ENCODE data around the gene FKBP7. TPM values are rescaled to one million over a fixed set of nuclear protein-coding genes. Genes with fewer than 3 reads are reported as not detected.

The FKBP7 gene
- total RNA-seq, 2 experiments from 2014 or later = 2.8 to 2.9 TPM

DNA sequence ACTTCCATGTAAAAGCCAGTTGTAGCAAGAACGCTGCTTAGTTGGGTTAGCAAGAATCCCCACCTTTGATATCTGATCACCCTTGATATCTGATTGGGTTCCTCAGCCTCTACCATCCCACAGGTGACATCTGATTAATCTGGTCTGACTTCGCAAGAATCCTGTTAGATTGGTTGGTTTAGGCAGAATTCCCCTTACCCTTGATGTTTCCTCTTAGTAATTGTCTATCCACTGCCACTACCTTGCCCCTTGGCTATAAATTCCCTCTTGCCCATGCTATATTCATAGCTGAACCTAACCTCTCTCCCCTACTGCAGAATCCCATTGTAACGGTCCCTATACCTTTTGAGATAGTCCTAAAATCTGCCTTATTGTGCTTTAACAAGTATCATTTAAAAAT, 60.5 kb downstream of the FKBP7 start:
- POLR2A ChIA-PET = no interaction called here
- H3K4me1 Mint-ChIP-seq (ENCODE audit: low read depth) = peaks cover 13% of the 10 kb centered on the region
- peaks cover 6% of the 10 kb centered on the region for H3K36me3 Mint-ChIP-seq
- no peak overlapping the region for H3K4me3 Mint-ChIP-seq
- intact Hi-C loops (cut with micrococcal nuclease) = loop anchor here (10.0 kb wide), 2 partner anchors 223 to 477 kb away; partner anchors contain the start of gene OSBPL6
- no peaks in the 10 kb centered on the region for H3K27me3 Mint-ChIP-seq
- no peak overlapping the region for H3K27ac Mint-ChIP-seq
- CTCF ChIA-PET = interaction anchor here (1.2 to 5.9 kb wide), 4 partner anchors 13 to 22 kb away, joined by 5 to 116 read pairs (median 8); no protein-coding TSS in a partner anchor
- no peak for DNase-seq
- H3K9me3 Mint-ChIP-seq = no peaks in the 10 kb centered on the region

DNA sequence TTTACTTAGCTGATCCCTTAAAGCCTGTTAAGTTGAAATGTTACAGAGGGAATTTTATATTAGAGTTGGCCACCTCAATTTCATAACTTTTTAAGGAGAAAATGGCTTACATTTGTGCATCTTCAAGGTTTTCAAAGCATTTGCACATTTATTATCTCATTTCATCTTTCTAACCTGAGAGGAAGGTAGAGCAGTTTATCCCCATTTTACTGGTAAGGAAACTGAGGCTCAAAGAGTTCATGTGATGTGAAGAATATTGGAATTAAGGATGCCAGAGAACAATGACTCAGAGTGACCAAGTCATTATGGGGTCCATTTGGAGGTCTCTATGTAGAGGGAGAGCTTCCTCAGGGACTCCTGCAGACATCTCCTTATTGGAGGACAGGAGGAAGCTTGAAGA, 62.4 kb downstream of the FKBP7 start:
- no peak for DNase-seq
- Mint-ChIP-seq H3K4me3 (no peak overlapping the region), H3K36me3 (no peaks in the 10 kb centered on the region), H3K27ac (no peak overlapping the region), H3K27me3 (no peaks in the 10 kb centered on the region), H3K9me3 (no peaks in the 10 kb centered on the region), H3K4me1 (ENCODE audit: low read depth) (peaks cover 14% of the 10 kb centered on the region)
- intact Hi-C loops (cut with micrococcal nuclease) = loop anchor here (2.0 to 10.0 kb wide), 3 partner anchors 99 to 479 kb away; partner anchors contain the start of gene OSBPL6
- CTCF ChIA-PET = interaction anchor here (3.3 to 5.9 kb wide), 2 partner anchors 11 to 20 kb away, joined by 36 to 116 read pairs; no protein-coding TSS in a partner anchor
- POLR2A ChIA-PET = no interaction called here

DNA sequence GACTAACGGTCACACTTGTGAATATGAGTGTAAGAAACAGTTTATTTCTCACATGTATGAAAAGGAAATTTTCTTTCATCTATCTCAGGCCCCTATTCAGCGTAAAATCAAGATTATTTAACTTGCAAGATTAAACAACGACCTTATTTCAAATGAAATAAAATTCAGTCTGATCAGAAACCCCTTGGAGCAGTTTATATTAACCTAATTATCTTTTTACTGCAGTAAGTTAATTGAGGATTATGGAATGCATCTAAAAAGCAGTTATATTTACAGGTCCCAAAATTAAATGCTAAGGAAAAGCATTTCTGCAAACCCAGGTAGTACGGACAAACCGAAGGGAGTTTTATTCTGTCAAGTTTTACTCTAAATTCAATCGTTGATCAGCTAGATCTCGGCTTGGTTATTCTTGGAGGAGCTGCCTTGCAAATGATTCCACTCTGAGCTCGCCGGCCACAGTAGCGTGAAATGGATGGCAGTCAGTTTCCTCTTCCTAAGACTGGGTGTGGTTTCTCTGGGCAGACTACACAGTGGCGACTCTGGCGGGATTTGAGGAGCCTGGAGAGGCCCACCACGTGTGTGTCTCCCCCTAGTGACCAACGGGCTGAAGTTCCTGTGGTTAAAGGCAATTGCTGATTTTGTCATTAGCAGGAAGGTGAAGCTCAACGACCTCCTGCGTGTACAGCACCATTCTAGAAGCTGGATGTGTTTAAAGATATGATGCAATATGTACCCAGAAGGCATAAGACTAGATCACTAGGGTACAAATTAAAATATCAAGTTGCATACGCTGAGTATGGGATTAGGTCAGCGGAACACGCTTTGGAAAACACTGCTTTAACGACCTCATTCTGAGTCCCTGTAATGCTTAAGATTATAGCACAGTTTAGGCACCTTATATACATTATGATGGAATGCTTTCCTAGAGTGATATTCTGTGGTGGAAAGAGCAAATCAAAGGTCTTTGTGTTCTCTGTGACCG, 63.8 kb downstream of the FKBP7 start:
- H3K27me3 Mint-ChIP-seq = peaks cover 3% of the 10 kb centered on the region
- CTCF ChIA-PET = interaction anchor here (0.6 to 5.9 kb wide), 27 partner anchors 9 to 1198 kb away, joined by 3 to 116 read pairs (median 4); partner anchors contain the start of genes PJVK, PRKRA and RBM45
- H3K9me3 Mint-ChIP-seq = no peaks in the 10 kb centered on the region
- DNase-seq = peak; percentile 90
- H3K4me3 Mint-ChIP-seq = peak overlapping the region; percentile 74
- H3K36me3 Mint-ChIP-seq = no peaks in the 10 kb centered on the region
- intact Hi-C loops (cut with micrococcal nuclease) = loop anchor here (1.0 to 10.0 kb wide), 10 partner anchors 10 to 480 kb away; partner anchors contain the start of genes OSBPL6 and RBM45
- H3K4me1 Mint-ChIP-seq (ENCODE audit: low read depth) = peaks cover 14% of the 10 kb centered on the region
- H3K27ac Mint-ChIP-seq = peak overlapping the region; percentile 88
- POLR2A ChIA-PET = interaction anchor here (0.6 to 2.6 kb wide), 7 partner anchors 9 to 302 kb away, joined by 3 to 9 read pairs (median 6); partner anchors contain the start of genes PJVK, PRKRA and RBM45

Other genes with a start within 250 kb of the FKBP7 start
- 10 to 100 TPM; 56.3 to 60.3 TPM for gene PRKRA, start 27.4 kb downstream of the FKBP7 start, total RNA-seq
- gene PJVK, start 27.2 kb downstream of the FKBP7 start, total RNA-seq = 1 to 10 TPM; 2.3 to 3.0 TPM
- 10 to 100 TPM; 22.8 to 27.5 TPM for gene PLEKHA3, start 1.9 kb upstream of the FKBP7 start, total RNA-seq

Measured in activated CD4-positive, alpha-beta memory T cell treated with anti-CD3 and anti-CD28 coated beads for 36 hours (primary cell).